Natural killer cell (primary cell): ENCODE measurements around the gene ST6GALNAC6. TPM values are rescaled to one million over a fixed set of nuclear protein-coding genes. Genes with fewer than 3 reads are reported as not detected.

Experiments used
- ATAC-seq, 3 donors: fragments of 150-1000 bp in 2 of 3; fragments of 200-7000 bp in 1 of 3; cut with Tn5 transposase; 1 replicate in 1 of 3; 2 replicates in 2 of 3; pipeline ENCODE4 v1.10.0; 2021; ENCODE audit warnings: mild to moderate bottlenecking in 2 of 3, moderate library complexity in 2 of 3
- DNase-seq, 2 donors: peaks; one replicate each; pipeline versions ENCODE4 v3.0.0 to v3.0.0-alpha.2; 2013 to 2021; ENCODE audit warnings: mixed read lengths in 1 of 2
- H3K27ac ChIP-seq: one replicate; pipeline ENCODE4 v1.5.1; 2013; ENCODE audit warnings: mild to moderate bottlenecking, low read length
- H3K27me3 ChIP-seq: one replicate; pipeline ENCODE4 v1.6.1; 2013; ENCODE audit warnings: low read length; ENCODE audit not compliant: control insufficient read depth, insufficient read depth
- H3K36me3 ChIP-seq: one replicate; pipeline ENCODE4 v1.6.1; 2013; ENCODE audit warnings: low read length; ENCODE audit not compliant: control insufficient read depth, insufficient read depth
- H3K4me1 ChIP-seq: one replicate; pipeline ENCODE4 v1.6.1; 2013; ENCODE audit warnings: low read length; ENCODE audit not compliant: control insufficient read depth, insufficient read depth
- H3K4me3 ChIP-seq: one replicate; pipeline ENCODE4 v1.5.1; 2013; ENCODE audit warnings: low read length
- H3K9me3 ChIP-seq: one replicate; pipeline ENCODE4 v1.6.1; 2013; ENCODE audit warnings: low read length; ENCODE audit not compliant: control insufficient read depth, insufficient read depth
- H3K27ac Mint-ChIP-seq, 2 donors: one replicate each; pipeline ENCODE4 v1.8.0; 2022; ENCODE audit warnings: mild to moderate bottlenecking in 2 of 2, mixed read lengths in 2 of 2, moderate library complexity in 1 of 2
- H3K27me3 Mint-ChIP-seq, 2 donors: one replicate each; pipeline ENCODE4 v1.8.0; 2022; ENCODE audit warnings: low read depth in 2 of 2, mixed read lengths in 2 of 2
- H3K36me3 Mint-ChIP-seq: one replicate; pipeline ENCODE4 v1.8.0; 2022; ENCODE audit warnings: mixed read lengths
- H3K4me1 Mint-ChIP-seq, 2 donors: one replicate each; pipeline ENCODE4 v1.8.0; 2022; ENCODE audit warnings: mixed read lengths in 2 of 2
- H3K4me3 Mint-ChIP-seq: one replicate; pipeline ENCODE4 v1.8.0; 2022; ENCODE audit warnings: mild to moderate bottlenecking, moderate library complexity, mixed read lengths
- H3K9me3 Mint-ChIP-seq, 2 donors: one replicate each; pipeline ENCODE4 v1.8.0; 2022; ENCODE audit warnings: mixed read lengths in 2 of 2
- WGBS: methylation state at CpG from one replicate; pipeline ENCODE4 v1.1.7; 2013; ENCODE audit warnings: missing lambda C conversion rate; ENCODE audit not compliant: insufficient coverage; 5-methylcytosine and 5-hydroxymethylcytosine counted together
- intact Hi-C: fragments of 100-400 bp; cut with micrococcal nuclease; formaldehyde crosslinking; loops from one replicate; pipeline ENCODE4 v1.14.2; 2022
- total RNA-seq, 4 donors: library from RNA; stranded (reverse); fragments of 120-200 nt in 1 of 4; gene quantifications; one replicate each; pipeline versions ENCODE4 v1.2.3 to v1.2.4, GENCODE V29; 2013 to 2022
- TF ChIP-seq, protein P1 (sequence below): fragments of 200-600 bp; IDR thresholded peaks from one replicate; pipeline ENCODE4 v1.8.0; 2022; ENCODE audit warnings: antibody characterized with exemption

The ST6GALNAC6 gene
- total RNA-seq, 3 donors from 2014 or later (not counting 1 experiment from before 2014, with no cell fraction given): 120 to 148 (median 127) TPM

DNA sequence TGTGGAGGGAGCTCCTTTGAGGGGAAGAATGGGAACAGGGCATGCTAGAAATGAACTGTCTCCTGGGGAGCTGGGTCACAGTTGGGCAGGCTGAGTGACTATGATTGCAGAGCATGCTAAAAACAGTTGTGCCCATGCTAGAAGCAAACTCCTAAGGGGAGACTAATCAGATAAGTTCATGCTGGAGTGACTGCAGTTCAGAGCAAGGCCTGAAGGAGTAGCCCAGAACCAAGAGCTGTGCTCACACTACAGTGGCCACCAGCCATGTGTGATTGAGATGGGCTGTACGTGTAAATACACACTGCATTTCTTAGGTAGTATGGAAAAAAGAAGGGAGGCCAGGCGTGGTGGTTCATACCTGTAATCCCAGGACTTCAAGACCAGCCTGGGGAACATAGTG, 11.6 kb downstream of the ST6GALNAC6 start:
- no peak overlapping the region for H3K27ac ChIP-seq
- H3K27me3 ChIP-seq: no peaks in the 10 kb centered on the region
- H3K4me1 Mint-ChIP-seq: peaks cover 19 to 37% of the 10 kb centered on the region in 2 donors
- no peak overlapping the region for H3K4me3 ChIP-seq
- TF ChIP-seq, protein P1, sequence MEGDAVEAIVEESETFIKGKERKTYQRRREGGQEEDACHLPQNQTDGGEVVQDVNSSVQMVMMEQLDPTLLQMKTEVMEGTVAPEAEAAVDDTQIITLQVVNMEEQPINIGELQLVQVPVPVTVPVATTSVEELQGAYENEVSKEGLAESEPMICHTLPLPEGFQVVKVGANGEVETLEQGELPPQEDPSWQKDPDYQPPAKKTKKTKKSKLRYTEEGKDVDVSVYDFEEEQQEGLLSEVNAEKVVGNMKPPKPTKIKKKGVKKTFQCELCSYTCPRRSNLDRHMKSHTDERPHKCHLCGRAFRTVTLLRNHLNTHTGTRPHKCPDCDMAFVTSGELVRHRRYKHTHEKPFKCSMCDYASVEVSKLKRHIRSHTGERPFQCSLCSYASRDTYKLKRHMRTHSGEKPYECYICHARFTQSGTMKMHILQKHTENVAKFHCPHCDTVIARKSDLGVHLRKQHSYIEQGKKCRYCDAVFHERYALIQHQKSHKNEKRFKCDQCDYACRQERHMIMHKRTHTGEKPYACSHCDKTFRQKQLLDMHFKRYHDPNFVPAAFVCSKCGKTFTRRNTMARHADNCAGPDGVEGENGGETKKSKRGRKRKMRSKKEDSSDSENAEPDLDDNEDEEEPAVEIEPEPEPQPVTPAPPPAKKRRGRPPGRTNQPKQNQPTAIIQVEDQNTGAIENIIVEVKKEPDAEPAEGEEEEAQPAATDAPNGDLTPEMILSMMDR: no peak
- peaks cover under 1% of the 10 kb centered on the region for H3K9me3 ChIP-seq
- H3K36me3 Mint-ChIP-seq: peaks cover 6% of the 10 kb centered on the region
- no peak for DNase-seq
- peak overlapping the region in 1 of 2 donors; percentile 60 for H3K27ac Mint-ChIP-seq
- peaks cover 18% of the 10 kb centered on the region for H3K4me1 ChIP-seq
- no peaks in the 10 kb centered on the region for H3K27me3 Mint-ChIP-seq
- ATAC-seq: peak in 2 of 3 donors; percentile 44 to 58
- peaks cover 61% of the 10 kb centered on the region for H3K36me3 ChIP-seq
- 84% methylated on average over 2 of the region's 2 CpGs for WGBS
- no peaks in the 10 kb centered on the region for H3K9me3 Mint-ChIP-seq
- intact Hi-C loops: no loop called here
- no peak overlapping the region for H3K4me3 Mint-ChIP-seq

DNA sequence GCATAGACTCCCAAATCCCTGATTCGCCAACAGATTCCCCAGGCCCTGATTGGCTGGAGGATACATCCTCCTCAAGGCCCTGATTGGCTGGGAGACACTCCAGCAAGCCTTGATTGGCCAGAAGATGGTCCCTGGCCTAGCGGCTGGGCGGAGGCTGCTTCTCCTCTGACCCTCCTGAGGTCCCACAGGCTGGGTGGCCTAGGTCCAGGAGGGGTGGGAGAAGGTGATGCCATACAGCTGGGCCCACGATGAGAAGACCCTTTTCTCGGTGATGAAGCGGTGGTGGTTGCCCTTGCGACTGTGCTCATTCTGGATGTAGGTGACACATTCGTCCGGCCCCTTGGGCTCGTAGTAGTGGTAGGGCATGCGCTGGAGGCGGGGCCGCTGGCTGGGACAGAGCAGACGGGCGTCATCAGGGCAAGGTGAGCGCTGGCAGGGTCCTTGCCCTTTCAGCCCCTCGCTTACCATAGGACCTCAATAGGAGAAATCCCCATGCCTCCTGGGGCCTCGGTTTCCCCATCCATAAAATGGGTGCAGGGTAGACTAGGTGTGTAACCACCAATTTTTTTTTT, 12.9 kb downstream of the ST6GALNAC6 start:
- Histone ChIP-seq H3K27ac (no peak overlapping the region), H3K9me3 (no peaks in the 10 kb centered on the region), H3K4me3 (no peak overlapping the region), H3K36me3 (peaks cover 53% of the 10 kb centered on the region), H3K27me3 (no peaks in the 10 kb centered on the region), H3K4me1 (peaks cover 18% of the 10 kb centered on the region)
- intact Hi-C loops: no loop called here
- TF ChIP-seq, protein P1: no peak
- H3K36me3 Mint-ChIP-seq: no peaks in the 10 kb centered on the region
- H3K4me3 Mint-ChIP-seq: no peak overlapping the region
- H3K27me3 Mint-ChIP-seq: no peaks in the 10 kb centered on the region
- H3K27ac Mint-ChIP-seq: peak overlapping the region in 1 of 2 donors; percentile 80
- ATAC-seq: no peak
- no peaks in the 10 kb centered on the region for H3K9me3 Mint-ChIP-seq
- H3K4me1 Mint-ChIP-seq: peaks cover 12 to 35% of the 10 kb centered on the region in 2 donors
- 98% methylated on average over 18 of the region's 18 CpGs for WGBS
- no peak for DNase-seq

DNA sequence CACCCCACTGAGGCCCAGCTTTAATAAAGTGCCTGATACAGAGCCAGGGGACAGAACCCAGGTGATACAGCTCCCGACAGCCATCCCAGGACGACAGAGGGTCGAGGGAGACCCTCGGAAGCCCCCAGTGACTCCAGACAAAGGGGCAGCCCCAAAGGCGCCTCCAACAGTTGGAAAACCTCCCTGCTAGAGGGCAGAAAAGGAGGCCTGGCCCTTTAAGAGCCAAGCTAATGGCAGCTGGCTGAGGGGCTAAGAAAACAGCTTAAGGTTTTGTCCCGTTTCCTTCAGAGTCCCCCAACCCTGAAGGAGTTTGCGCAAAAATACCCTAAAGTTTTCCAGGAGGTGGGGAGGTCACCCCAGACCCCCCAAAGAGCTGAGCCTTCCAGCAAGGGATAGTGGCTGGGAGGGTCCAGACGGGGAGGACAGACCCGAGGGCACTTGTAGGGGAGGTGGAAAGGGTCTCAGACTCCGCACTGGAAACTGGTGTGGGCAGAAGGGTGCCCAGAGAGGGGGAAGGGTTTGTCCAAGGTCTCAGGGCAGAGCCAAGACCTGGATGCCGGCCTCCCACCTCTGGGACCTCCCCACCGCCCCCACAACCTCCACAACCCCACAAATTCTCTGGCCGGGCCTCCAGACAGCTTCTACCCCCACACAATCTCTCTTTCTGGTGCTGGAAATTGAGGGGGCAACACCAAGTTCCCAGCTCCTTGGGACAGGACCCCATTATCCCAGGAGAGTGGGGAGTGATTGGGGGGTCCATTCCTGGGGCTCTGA, 13.7 kb downstream of the ST6GALNAC6 start:
- H3K27ac ChIP-seq: no peak overlapping the region
- H3K4me1 ChIP-seq: peaks cover 18% of the 10 kb centered on the region
- no peaks in the 10 kb centered on the region for H3K9me3 ChIP-seq
- intact Hi-C loops: no loop called here
- DNase-seq (no peak), ATAC-seq (no peak)
- Mint-ChIP-seq H3K36me3 (no peaks in the 10 kb centered on the region), H3K27ac (peak overlapping the region in 1 of 2 donors; percentile 80), H3K4me3 (no peak overlapping the region), H3K4me1 (peaks cover 12 to 32% of the 10 kb centered on the region in 2 donors), H3K27me3 (no peaks in the 10 kb centered on the region), H3K9me3 (no peaks in the 10 kb centered on the region)
- no peak overlapping the region for H3K4me3 ChIP-seq
- H3K36me3 ChIP-seq: peaks cover 47% of the 10 kb centered on the region
- TF ChIP-seq, protein P1: no peak
- 87% methylated on average over 13 of the region's 13 CpGs for WGBS
- H3K27me3 ChIP-seq: no peaks in the 10 kb centered on the region
